ENCODE measurements around the gene GPX2. TPM values are rescaled to one million over a fixed set of nuclear protein-coding genes. Genes with fewer than 3 reads are reported as not detected.

Gene GPX2
- total RNA-seq, 1 donor from 2014 or later = not detected

- no peaks in the 10 kb centered on the region for H3K27me3 ChIP-seq (ENCODE audit: insufficient read depth, low read length)
- peaks cover 10% of the 10 kb centered on the region for H4K20me1 ChIP-seq (ENCODE audit: insufficient read depth, low read length)
- no peak overlapping the region for H2AFZ ChIP-seq (ENCODE audit: low read depth, low read length)
- H3K4me2 ChIP-seq (ENCODE audit: low read length) = no peak overlapping the region
- H3K9me3 ChIP-seq (ENCODE audit: insufficient read depth, low read depth, low read length) = no peaks in the 10 kb centered on the region
- H3K27ac ChIP-seq (ENCODE audit: low read depth, low read length) = no peak overlapping the region
- H3K4me3 ChIP-seq (ENCODE audit: insufficient read depth, low read depth, low read length) = no peak overlapping the region
- no peak overlapping the region for H3K4me3 Mint-ChIP-seq (ENCODE audit: unreplicated experiment)
- no peaks in the 10 kb centered on the region for H3K36me3 ChIP-seq (ENCODE audit: insufficient read depth, low read length)
- TF ChIP-seq CTCF (IDR thresholded peaks at IDR 0.05; ENCODE audit: insufficient read depth, low read depth, low read length) (no peak), EZH2 (IDR thresholded peaks at IDR 0.05; ENCODE audit: insufficient read depth, low read length) (no peak)
- no peaks in the 10 kb centered on the region for H3K4me1 ChIP-seq (ENCODE audit: insufficient read depth, low read length)
- peaks cover 28% of the 10 kb centered on the region for H3K36me3 Mint-ChIP-seq (ENCODE audit: low read depth, unreplicated experiment)
- H3K27me3 Mint-ChIP-seq (ENCODE audit: low read depth, unreplicated experiment) = no peaks in the 10 kb centered on the region
- H3K4me1 Mint-ChIP-seq (ENCODE audit: low read depth, unreplicated experiment) = peaks cover 2% of the 10 kb centered on the region
- DNase-seq (ENCODE audit: low read depth) = no peak
- FAIRE-seq = no peak
- peak overlapping the region; percentile 18 for H3K27ac Mint-ChIP-seq (ENCODE audit: unreplicated experiment)
- H3K79me2 ChIP-seq (ENCODE audit: insufficient read depth, low read length) = no peaks in the 10 kb centered on the region
- no peaks in the 10 kb centered on the region for H3K9me3 Mint-ChIP-seq (ENCODE audit: unreplicated experiment)
- no peak overlapping the region for H3K9ac ChIP-seq (ENCODE audit: low read length)
Observed at GRCh38 chr14:64943556-64943955, 1.0 kb upstream of the GPX2 start.

- Mint-ChIP-seq H3K36me3 (ENCODE audit: low read depth, unreplicated experiment) (peaks cover 13% of the 10 kb centered on the region), H3K27ac (ENCODE audit: unreplicated experiment) (no peak overlapping the region), H3K4me3 (ENCODE audit: unreplicated experiment) (no peak overlapping the region), H3K4me1 (ENCODE audit: low read depth, unreplicated experiment) (peaks cover 2% of the 10 kb centered on the region), H3K27me3 (ENCODE audit: low read depth, unreplicated experiment) (no peaks in the 10 kb centered on the region), H3K9me3 (ENCODE audit: unreplicated experiment) (no peaks in the 10 kb centered on the region)
- no peak overlapping the region for H3K4me3 ChIP-seq (ENCODE audit: insufficient read depth, low read depth, low read length)
- H3K4me1 ChIP-seq (ENCODE audit: insufficient read depth, low read length) = no peaks in the 10 kb centered on the region
- TF ChIP-seq CTCF (IDR thresholded peaks at IDR 0.05; ENCODE audit: insufficient read depth, low read depth, low read length) (no peak), EZH2 (IDR thresholded peaks at IDR 0.05; ENCODE audit: insufficient read depth, low read length) (no peak)
- H3K4me2 ChIP-seq (ENCODE audit: low read length) = no peak overlapping the region
- H3K9me3 ChIP-seq (ENCODE audit: insufficient read depth, low read depth, low read length) = no peaks in the 10 kb centered on the region
- no peak overlapping the region for H3K27ac ChIP-seq (ENCODE audit: low read depth, low read length)
- H3K79me2 ChIP-seq (ENCODE audit: insufficient read depth, low read length) = no peaks in the 10 kb centered on the region
- H2AFZ ChIP-seq (ENCODE audit: low read depth, low read length) = no peak overlapping the region
- DNase-seq (ENCODE audit: low read depth) (no peak), FAIRE-seq (no peak)
- H3K9ac ChIP-seq (ENCODE audit: low read length) = no peak overlapping the region
- H3K27me3 ChIP-seq (ENCODE audit: insufficient read depth, low read length) = no peaks in the 10 kb centered on the region
- peaks cover 23% of the 10 kb centered on the region for H4K20me1 ChIP-seq (ENCODE audit: insufficient read depth, low read length)
- H3K36me3 ChIP-seq (ENCODE audit: insufficient read depth, low read length) = no peaks in the 10 kb centered on the region
Observed at GRCh38 chr14:64940336-64940910, 2.1 kb downstream of the GPX2 start.

- Histone ChIP-seq H3K36me3 (ENCODE audit: insufficient read depth, low read length) (no peaks in the 10 kb centered on the region), H3K4me2 (ENCODE audit: low read length) (no peak overlapping the region), H3K9ac (ENCODE audit: low read length) (no peak overlapping the region), H3K27me3 (ENCODE audit: insufficient read depth, low read length) (no peaks in the 10 kb centered on the region), H3K4me1 (ENCODE audit: insufficient read depth, low read length) (no peaks in the 10 kb centered on the region), H3K4me3 (ENCODE audit: insufficient read depth, low read depth, low read length) (no peak overlapping the region), H3K9me3 (ENCODE audit: insufficient read depth, low read depth, low read length) (no peaks in the 10 kb centered on the region), H3K79me2 (ENCODE audit: insufficient read depth, low read length) (no peaks in the 10 kb centered on the region), H3K27ac (ENCODE audit: low read depth, low read length) (no peak overlapping the region), H2AFZ (ENCODE audit: low read depth, low read length) (no peak overlapping the region), H4K20me1 (ENCODE audit: insufficient read depth, low read length) (peaks cover 23% of the 10 kb centered on the region)
- H3K9me3 Mint-ChIP-seq (ENCODE audit: unreplicated experiment) = no peaks in the 10 kb centered on the region
- FAIRE-seq (no peak), DNase-seq (ENCODE audit: low read depth) (no peak)
- no peak overlapping the region for H3K4me3 Mint-ChIP-seq (ENCODE audit: unreplicated experiment)
- peaks cover 13% of the 10 kb centered on the region for H3K36me3 Mint-ChIP-seq (ENCODE audit: low read depth, unreplicated experiment)
- H3K27ac Mint-ChIP-seq (ENCODE audit: unreplicated experiment) = no peak overlapping the region
- no peaks in the 10 kb centered on the region for H3K27me3 Mint-ChIP-seq (ENCODE audit: low read depth, unreplicated experiment)
- H3K4me1 Mint-ChIP-seq (ENCODE audit: low read depth, unreplicated experiment) = peaks cover 2% of the 10 kb centered on the region
- TF ChIP-seq EZH2 (IDR thresholded peaks at IDR 0.05; ENCODE audit: insufficient read depth, low read length) = no peak
- TF ChIP-seq CTCF (IDR thresholded peaks at IDR 0.05; ENCODE audit: insufficient read depth, low read depth, low read length) = no peak
Observed at GRCh38 chr14:64939817-64940190, 2.7 kb downstream of the GPX2 start.
